ENCODE results near the gene GNG13.
"Not testable (repeated sequence)": the region's sequence is repeated elsewhere in the genome, so short reads cannot be mapped to it uniquely, and the experiment has no call there.

The GNG13 gene

GRCh38 chr16:824194-824593, 23.7 kb upstream of the GNG13 start:
- no peak for TF ChIP-seq CTCF (IDR thresholded peaks at IDR 0.05; ENCODE audit: insufficient read depth, low read depth, low read length, missing control alignments)
- H3K4me3 ChIP-seq (ENCODE audit: low read depth, low read length) = no peak overlapping the region
- DNase-seq (ENCODE audit: low read depth) = no peak

- no peak for DNase-seq (ENCODE audit: low read depth)
- H3K4me3 ChIP-seq (ENCODE audit: low read depth, low read length) = no peak overlapping the region
- TF ChIP-seq CTCF (IDR thresholded peaks at IDR 0.05; ENCODE audit: insufficient read depth, low read depth, low read length, missing control alignments) = no peak
These were observed 22.4 kb upstream of the GNG13 start for GRCh38 chr16:822909-823297.

- no peak overlapping the region for H3K4me3 ChIP-seq (ENCODE audit: low read depth, low read length)
- DNase-seq (ENCODE audit: low read depth) = no peak
- no peak for TF ChIP-seq CTCF (IDR thresholded peaks at IDR 0.05; ENCODE audit: insufficient read depth, low read depth, low read length, missing control alignments)
These were observed 21.8 kb upstream of the GNG13 start for GRCh38 chr16:822174-822908.

GRCh38 chr16:821751-822150, 21.2 kb upstream of the GNG13 start:
- no peak for DNase-seq (ENCODE audit: low read depth)
- TF ChIP-seq CTCF (IDR thresholded peaks at IDR 0.05; ENCODE audit: insufficient read depth, low read depth, low read length, missing control alignments) = no peak
- H3K4me3 ChIP-seq (ENCODE audit: low read depth, low read length) = no peak overlapping the region

- TF ChIP-seq CTCF (IDR thresholded peaks at IDR 0.05; ENCODE audit: insufficient read depth, low read depth, low read length, missing control alignments) = no peak
- H3K4me3 ChIP-seq (ENCODE audit: low read depth, low read length) = no peak overlapping the region
These were observed 20.2 kb upstream of the GNG13 start for GRCh38 chr16:820748-821147.

GRCh38 chr16:820044-820408, 19.5 kb upstream of the GNG13 start:
- DNase-seq (ENCODE audit: low read depth); H3K4me3 ChIP-seq (ENCODE audit: low read depth, low read length): not testable (repeated sequence)

More at GRCh38 chr16:820748-821147, 20.2 kb upstream of the GNG13 start:
- DNase-seq (ENCODE audit: low read depth) = no peak

GRCh38 chr16:819336-820043, 19.0 kb upstream of the GNG13 start:
- DNase-seq (ENCODE audit: low read depth) = no peak
- TF ChIP-seq CTCF (IDR thresholded peaks at IDR 0.05; ENCODE audit: insufficient read depth, low read depth, low read length, missing control alignments) = no peak
- H3K4me3 ChIP-seq (ENCODE audit: low read depth, low read length) = no peak overlapping the region
